UCSD-AML1 (cell line): ENCODE measurements around the gene SRPK2.
"Not testable (repeated sequence)": the region's sequence is repeated elsewhere in the genome, so short reads cannot be mapped to it uniquely, and the experiment has no call there.

Experiments used
- DNase-seq: peaks from one replicate; lab custom pipeline; 2025; ENCODE audit not compliant: unreplicated experiment; lab: John Stamatoyannopoulos, UW

SRPK2 gene

GRCh38 chr7:105388356-105389087 is at the start of gene SRPK2:
Gene SRPK2 (minus strand): TSS chr7:105388921.
- DNase-seq = peak; percentile 69

- DNase-seq = no peak
These were observed 49.5 kb upstream of the SRPK2 start for GRCh38 chr7:105438254-105438653.

- not testable (repeated sequence) for DNase-seq
These were observed 48.6 kb upstream of the SRPK2 start for GRCh38 chr7:105437356-105437755.

- no peak for DNase-seq
These were observed 41.3 kb upstream of the SRPK2 start for GRCh38 chr7:105429746-105430612.

- no peak for DNase-seq
These were observed 38.0 kb upstream of the SRPK2 start for GRCh38 chr7:105426606-105427146.

GRCh38 chr7:105423987-105424386 is 35.3 kb upstream of the SRPK2 start:
- DNase-seq = no peak

GRCh38 chr7:105413887-105414437 is 25.2 kb upstream of the SRPK2 start:
- DNase-seq = no peak

- not testable (repeated sequence) for DNase-seq
These were observed 22.1 kb upstream of the SRPK2 start for GRCh38 chr7:105410774-105411173.

- not testable (repeated sequence) for DNase-seq
These were observed 21.1 kb upstream of the SRPK2 start for GRCh38 chr7:105409775-105410174.

- no peak for DNase-seq
These were observed 20.2 kb upstream of the SRPK2 start for GRCh38 chr7:105408791-105409410.

- DNase-seq = no peak
These were observed 14.4 kb upstream of the SRPK2 start for GRCh38 chr7:105403128-105403527.

GRCh38 chr7:105402221-105403095 is 13.7 kb upstream of the SRPK2 start:
- no peak for DNase-seq

- DNase-seq = no peak
These were observed 10.5 kb upstream of the SRPK2 start for GRCh38 chr7:105399043-105399725.

GRCh38 chr7:105396566-105396965 is 7.8 kb upstream of the SRPK2 start:
- no peak for DNase-seq

GRCh38 chr7:105391429-105391828 is 2.7 kb upstream of the SRPK2 start:
- DNase-seq = no peak

- DNase-seq = no peak
These were observed 1.2 kb upstream of the SRPK2 start for GRCh38 chr7:105389889-105390288.

- DNase-seq = peak; percentile 37
These were observed 448 bp upstream of the SRPK2 start for GRCh38 chr7:105389088-105389650.

- DNase-seq = peak; percentile 37
These were observed 989 bp downstream of the SRPK2 start for GRCh38 chr7:105387508-105388355.
